Bronchial epithelial cell (primary cell): Measurements from ENCODE around the gene SPAG17. TPM values are rescaled to one million over a fixed set of nuclear protein-coding genes. Genes with fewer than 3 reads are reported as not detected.

Experiments
- DNase-seq: peaks from one replicate; pipeline ENCODE4 v3.0.0-alpha.2; 2010; ENCODE audit warnings: low read depth
- FAIRE-seq: peaks from 2 replicates; lab custom pipeline; 2011; peaks lifted over from hg19 to GRCh38; lab: Jason Lieb, UNC
- H3K27me3 ChIP-seq: 2 replicates; pipeline ENCODE4 v1.5.1; 2011; ENCODE audit warnings: low read length; ENCODE audit not compliant: control insufficient read depth, insufficient read depth
- H3K36me3 ChIP-seq: 2 replicates; pipeline ENCODE4 v1.5.1; 2011; ENCODE audit warnings: low read length; ENCODE audit not compliant: control insufficient read depth, insufficient read depth
- H3K4me3 ChIP-seq: 2 replicates; pipeline ENCODE4 v1.5.1; 2011; ENCODE audit warnings: mild to moderate bottlenecking, low read depth, low read length, control low read depth
- CTCF ChIP-seq: IDR thresholded peaks from 2 replicates; pipeline ENCODE4 v1.5.1; 2011; ENCODE audit warnings: mild to moderate bottlenecking, moderate library complexity, low read length, control low read depth, inconsistent platforms; ENCODE audit not compliant: insufficient read depth, severe bottlenecking
- total RNA-seq: library from RNA; depleted of rRNA; stranded (reverse); fragments of >200 nt; gene quantifications from 2 replicates; pipeline ENCODE4 v1.2.1, GENCODE V29; 2014

Gene SPAG17
- total RNA-seq, 1 donor from 2014 or later: under 0.01 TPM

GRCh38 chr1:118082984-118083383 lies 102.0 kb downstream of the SPAG17 start:
- no peak for DNase-seq
- H3K4me3 ChIP-seq: no peak overlapping the region
- FAIRE-seq: no peak
- no peak for TF ChIP-seq CTCF
- H3K27me3 ChIP-seq: no peaks in the 10 kb centered on the region
- H3K36me3 ChIP-seq: no peaks in the 10 kb centered on the region

- H3K36me3 ChIP-seq: no peaks in the 10 kb centered on the region
- no peaks in the 10 kb centered on the region for H3K27me3 ChIP-seq
- DNase-seq: no peak
- TF ChIP-seq CTCF: no peak
- no peak overlapping the region for H3K4me3 ChIP-seq
- FAIRE-seq: peak; percentile 66
Measured at GRCh38 chr1:118081387-118081786, 103.6 kb downstream of the SPAG17 start.

GRCh38 chr1:118077331-118078045 lies 107.5 kb downstream of the SPAG17 start:
- DNase-seq: peak; percentile 54
- Histone ChIP-seq H3K36me3 (no peaks in the 10 kb centered on the region), H3K4me3 (no peak overlapping the region), H3K27me3 (no peaks in the 10 kb centered on the region)
- peak; percentile 23 for TF ChIP-seq CTCF
- FAIRE-seq: no peak

- Histone ChIP-seq H3K36me3 (no peaks in the 10 kb centered on the region), H3K27me3 (no peaks in the 10 kb centered on the region), H3K4me3 (no peak overlapping the region)
- TF ChIP-seq CTCF: no peak
- DNase-seq: peak; percentile 80
- FAIRE-seq: no peak
Measured at GRCh38 chr1:118075116-118075515, 109.9 kb downstream of the SPAG17 start.

- FAIRE-seq (no peak), DNase-seq (no peak)
- no peak for TF ChIP-seq CTCF
- H3K27me3 ChIP-seq: no peaks in the 10 kb centered on the region
- H3K4me3 ChIP-seq: no peak overlapping the region
- H3K36me3 ChIP-seq: no peaks in the 10 kb centered on the region
Measured at GRCh38 chr1:118073648-118074435, 111.2 kb downstream of the SPAG17 start.
